ENCODE data around the gene CRYGC. TPM values are rescaled to one million over a fixed set of nuclear protein-coding genes. Genes with fewer than 3 reads are reported as not detected.

Gene CRYGC
- total and polyA plus RNA-seq, 8 donors, result not detected

DNA sequence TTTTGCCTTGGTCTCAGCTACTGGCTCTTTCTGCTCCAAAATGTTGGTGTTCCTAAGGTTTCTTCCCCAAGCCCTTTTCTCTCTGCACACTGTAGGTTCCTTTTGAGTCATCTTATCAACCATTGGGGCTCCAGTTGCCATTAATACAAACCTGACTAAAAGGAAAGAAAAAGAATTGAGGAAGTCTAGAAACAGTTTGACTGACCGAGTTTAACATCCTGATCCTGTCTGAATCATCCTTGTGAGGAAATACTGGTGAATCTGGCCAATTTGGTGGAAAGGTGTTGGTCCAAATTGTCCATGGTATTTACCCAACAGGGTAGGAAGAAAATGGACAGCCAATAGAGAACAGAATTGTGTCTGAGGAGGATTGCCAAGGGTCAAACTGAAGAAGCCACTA lies 43.6 kb downstream of the CRYGC start:
- Histone ChIP-seq H3K36me3 (no peaks in the 10 kb centered on the region), H3K4me3 (no peak overlapping the region), H3K4me1 (no peaks in the 10 kb centered on the region), H3K9me3 (no peaks in the 10 kb centered on the region), H3K27me3 (no peaks in the 10 kb centered on the region), H3K27ac (no peak overlapping the region)
- DNase-seq (no peak), FAIRE-seq (no peak), ATAC-seq (no peak)
- WGBS, 2 donors, result 57 to 79% methylated on average over 1 of the region's 1 CpG
- intact Hi-C loops (cut with DNase I), result no loop called here
- TF ChIP-seq, protein P1, sequence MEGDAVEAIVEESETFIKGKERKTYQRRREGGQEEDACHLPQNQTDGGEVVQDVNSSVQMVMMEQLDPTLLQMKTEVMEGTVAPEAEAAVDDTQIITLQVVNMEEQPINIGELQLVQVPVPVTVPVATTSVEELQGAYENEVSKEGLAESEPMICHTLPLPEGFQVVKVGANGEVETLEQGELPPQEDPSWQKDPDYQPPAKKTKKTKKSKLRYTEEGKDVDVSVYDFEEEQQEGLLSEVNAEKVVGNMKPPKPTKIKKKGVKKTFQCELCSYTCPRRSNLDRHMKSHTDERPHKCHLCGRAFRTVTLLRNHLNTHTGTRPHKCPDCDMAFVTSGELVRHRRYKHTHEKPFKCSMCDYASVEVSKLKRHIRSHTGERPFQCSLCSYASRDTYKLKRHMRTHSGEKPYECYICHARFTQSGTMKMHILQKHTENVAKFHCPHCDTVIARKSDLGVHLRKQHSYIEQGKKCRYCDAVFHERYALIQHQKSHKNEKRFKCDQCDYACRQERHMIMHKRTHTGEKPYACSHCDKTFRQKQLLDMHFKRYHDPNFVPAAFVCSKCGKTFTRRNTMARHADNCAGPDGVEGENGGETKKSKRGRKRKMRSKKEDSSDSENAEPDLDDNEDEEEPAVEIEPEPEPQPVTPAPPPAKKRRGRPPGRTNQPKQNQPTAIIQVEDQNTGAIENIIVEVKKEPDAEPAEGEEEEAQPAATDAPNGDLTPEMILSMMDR (IDR thresholded peaks at IDR 0.05), result no peak

DNA sequence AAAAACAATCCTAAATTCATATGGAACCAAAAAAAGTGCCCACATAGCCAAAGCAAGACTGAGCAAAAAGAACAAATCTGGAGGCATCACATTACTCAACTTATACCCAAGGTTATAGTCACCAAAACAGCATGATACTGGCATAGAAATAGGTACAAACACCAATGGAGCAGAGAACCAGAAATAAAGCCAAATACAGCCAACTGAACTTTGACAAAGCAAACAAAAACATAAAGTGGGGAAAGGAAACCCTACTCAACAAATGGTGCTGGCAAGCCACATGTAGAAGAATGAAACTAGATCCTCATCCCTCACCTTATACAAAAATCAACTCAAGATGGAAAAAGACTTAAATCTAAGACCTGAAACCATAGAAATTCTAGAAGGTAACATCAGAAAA lies 45.8 kb downstream of the CRYGC start:
- Histone ChIP-seq H3K4me3 (no peak overlapping the region), H3K27ac (no peak overlapping the region), H3K27me3 (no peaks in the 10 kb centered on the region), H3K9me3 (no peaks in the 10 kb centered on the region), H3K4me1 (no peaks in the 10 kb centered on the region), H3K36me3 (no peaks in the 10 kb centered on the region)
- no peak for DNase-seq
- TF ChIP-seq, protein P1 (IDR thresholded peaks at IDR 0.05), result no peak
- no peak for FAIRE-seq
- intact Hi-C loops (cut with DNase I), result no loop called here
- no peak for ATAC-seq

Other genes starting within 250 kb of the CRYGC start
- gene PLEKHM3, start 104.3 kb downstream of the CRYGC start, total RNA-seq, result 10 to 100 TPM in 1 of 6 donors, 1 to 10 TPM in 5; 4.6 to 10.2 (median 5.4) TPM
- 1 to 10 TPM; 3.0 to 5.6 TPM for gene PLEKHM3, start 104.3 kb downstream of the CRYGC start, polyA plus RNA-seq
- gene CRYGD, start 5.3 kb downstream of the CRYGC start, total RNA-seq, result not detected
- gene CRYGD, start 5.3 kb downstream of the CRYGC start, polyA plus RNA-seq, result under 1 TPM in 1 of 2 donors, not detected in 1; 0.28 TPM
- gene CRYGB, start 16.3 kb upstream of the CRYGC start, total RNA-seq, result not detected
- not detected for gene CRYGB, start 16.3 kb upstream of the CRYGC start, polyA plus RNA-seq
- gene CRYGA, start 33.8 kb upstream of the CRYGC start, total RNA-seq, result not detected
- not detected for gene CRYGA, start 33.8 kb upstream of the CRYGC start, polyA plus RNA-seq
- gene C2orf80, start 60.2 kb upstream of the CRYGC start, total RNA-seq, result not detected
- not detected for gene C2orf80, start 60.2 kb upstream of the CRYGC start, polyA plus RNA-seq
- gene IDH1, start 125.2 kb upstream of the CRYGC start, total RNA-seq, result 10 to 100 TPM; 16.7 to 57.8 (median 43.1) TPM
- gene IDH1, start 125.2 kb upstream of the CRYGC start, polyA plus RNA-seq, result 10 to 100 TPM; 14.2 to 24.5 TPM
- gene PIKFYVE, start 136.4 kb upstream of the CRYGC start, total RNA-seq, result 10 to 100 TPM; 11.5 to 16.1 (median 14.2) TPM
- gene PIKFYVE, start 136.4 kb upstream of the CRYGC start, polyA plus RNA-seq, result 1 to 10 TPM; 6.0 to 7.3 TPM